Right lobe of liver (tissue), 6 donors: ENCODE results near the gene TCEANC2. TPM values are rescaled to one million over a fixed set of nuclear protein-coding genes. Genes with fewer than 3 reads are reported as not detected.

ENCODE experiments used
- ATAC-seq, 4 donors: fragments of 200-7000 bp; cut with Tn5 transposase; one replicate each; pipeline ENCODE4 v1.9.1; 2020; ENCODE audit warnings: mild to moderate bottlenecking in 4 of 4, moderate library complexity in 4 of 4
- DNase-seq, 3 donors: peaks; one replicate each; pipeline ENCODE4 v3.0.0-alpha.2; 2020
- H3K27ac ChIP-seq, 3 donors: fragments of 200-600 bp; one replicate each; pipeline ENCODE4 v1.8.0; 2022
- H3K27me3 ChIP-seq, 2 donors: fragments of 200-600 bp; one replicate each; pipeline ENCODE4 v1.8.0; 2022
- H3K36me3 ChIP-seq, 4 donors: fragments of 200-600 bp; sonication (generic) in 1 of 4; one replicate each; pipeline versions ENCODE4 v1.5.1 to v1.8.0; 2017 to 2022; ENCODE audit warnings: control low read depth in 1 of 4
- H3K4me1 ChIP-seq, 4 donors: fragments of 200-600 bp; sonication (generic) in 1 of 4; one replicate each; pipeline versions ENCODE4 v1.5.1 to v1.8.0; 2017 to 2022; ENCODE audit warnings: control low read depth in 1 of 4
- H3K4me3 ChIP-seq, 3 donors: fragments of 200-600 bp; one replicate each; pipeline ENCODE4 v1.8.0; 2022
- H3K9me3 ChIP-seq, 4 donors: fragments of 200-600 bp; sonication (generic) in 1 of 4; one replicate each; pipeline versions ENCODE4 v1.5.1 to v1.8.0; 2017 to 2022; ENCODE audit warnings: control low read depth in 1 of 4
- POLR2A ChIP-seq: fragments of 450-650 bp; IDR thresholded peaks from one replicate; pipeline ENCODE4 v1.6.1; 2017; ENCODE audit warnings: antibody characterized with exemption, mild to moderate bottlenecking
- WGBS: methylation state at CpG from one replicate; pipeline ENCODE4 v1.1.6; 2018; ENCODE audit warnings: low coverage, low lambda C conversion rate; ENCODE audit not compliant: insufficient coverage; ENCODE audit errors: missing lambda C conversion rate; 5-methylcytosine and 5-hydroxymethylcytosine counted together
- intact Hi-C, 2 donors: fragments of 100-400 bp; cut with DNase I; formaldehyde crosslinking; loops; one replicate each; pipeline versions ENCODE4 v1.11.2 to v1.14.1; 2022
- total RNA-seq, 6 experiments: library from RNA; depleted of rRNA in 2 of 6; stranded (reverse); fragments of >200 nt in 2 of 6; fragmentation: NEBNext Ultra II Directional in 3 of 6; extraction: Animal tissue kit (Norgen Biotek cat#: 25700) in 3 of 6; gene quantifications; one replicate each; pipeline versions ENCODE4 v1.1.0 to v1.2.4, GENCODE V29; 2016 to 2023
- TF ChIP-seq, protein P1 (sequence below), 4 donors: fragments of 200-600 bp in 3 of 4; fragments of 450-650 bp in 1 of 4; IDR thresholded peaks; one replicate each; pipeline versions ENCODE4 v1.5.1 to v1.8.0; 2016 to 2022; ENCODE audit warnings: antibody characterized with exemption in 4 of 4, mild to moderate bottlenecking in 2 of 4
- donor health status: DM: no; HTN: yes; CAD: no.
- donor health status: DM: no; HTN: no; CAD: no.
- donor health status: DM: no; HTN: no; CAD: no.
- donor health status: DM: no; HTN: yes; CAD: no.
- donor health status: DM: no; HTN: yes; CAD: no.

Gene TCEANC2
- total RNA-seq, 6 experiments from 2014 or later, result 1.2 to 2.9 (median 1.8) TPM

DNA sequence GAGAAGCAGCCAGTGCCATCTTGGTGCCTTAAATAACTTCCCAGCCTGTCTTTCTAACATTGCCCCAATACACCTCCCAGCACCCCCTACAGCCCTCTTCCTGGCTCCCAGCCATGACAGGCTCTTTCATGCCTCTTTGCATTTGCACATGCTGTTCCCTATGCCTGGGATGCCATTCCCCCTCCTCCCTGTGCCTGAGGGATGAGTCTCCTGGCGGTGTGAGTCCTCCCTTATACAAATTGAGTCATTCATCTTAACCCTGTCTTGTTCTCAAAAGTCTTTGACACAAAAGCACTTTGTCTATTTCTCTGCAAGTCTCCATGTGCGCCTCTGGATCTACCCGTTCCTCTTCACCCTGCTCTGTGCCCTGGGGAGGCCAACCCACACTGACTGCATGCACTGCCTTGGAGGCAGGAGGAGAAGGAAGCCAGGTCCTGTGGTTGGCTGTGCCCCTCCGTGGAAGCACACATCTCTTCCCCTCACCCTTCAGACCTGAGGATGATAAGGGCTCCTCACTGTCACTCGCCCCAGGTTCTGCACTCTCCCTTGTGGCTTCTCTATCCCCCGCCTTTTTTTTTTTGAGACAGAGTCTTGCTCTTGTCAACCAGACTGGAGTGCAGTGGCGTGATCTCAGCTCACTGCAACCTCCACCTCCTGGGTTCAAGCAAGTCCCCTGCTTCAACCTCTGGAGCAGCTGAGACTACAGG, 74.3 kb downstream of the TCEANC2 start:
- WGBS, result 69% methylated on average over 3 of the region's 7 CpGs
- no peak for ATAC-seq
- intact Hi-C loops, result loop anchor here in 1 of 2 donors (10.0 kb wide), 1 partner anchor 357 kb away; no protein-coding TSS in a partner anchor

DNA sequence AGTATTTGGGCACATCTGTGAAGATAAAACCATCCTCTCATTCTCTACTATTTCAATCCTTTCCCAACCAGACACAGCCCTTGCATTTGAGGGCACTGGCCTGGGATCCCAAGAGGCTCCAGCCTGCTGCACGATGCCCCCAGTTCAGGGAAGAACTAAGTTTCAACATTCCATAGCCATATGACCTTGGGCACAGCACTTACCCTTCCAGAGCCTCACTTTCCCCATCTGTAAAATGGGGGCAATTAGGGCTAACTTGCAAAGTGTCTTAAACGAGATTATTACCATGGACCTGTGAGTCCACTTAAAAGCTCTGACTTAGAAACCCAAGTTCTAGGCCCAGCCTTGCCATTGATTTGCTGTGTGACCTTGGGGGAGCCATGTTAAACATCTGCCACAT, 76.5 kb downstream of the TCEANC2 start:
- no peaks in the 10 kb centered on the region for H3K9me3 ChIP-seq
- ATAC-seq (no peak), DNase-seq (no peak)
- 67% methylated on average over 1 of the region's 2 CpGs for WGBS
- TF ChIP-seq, protein P1, sequence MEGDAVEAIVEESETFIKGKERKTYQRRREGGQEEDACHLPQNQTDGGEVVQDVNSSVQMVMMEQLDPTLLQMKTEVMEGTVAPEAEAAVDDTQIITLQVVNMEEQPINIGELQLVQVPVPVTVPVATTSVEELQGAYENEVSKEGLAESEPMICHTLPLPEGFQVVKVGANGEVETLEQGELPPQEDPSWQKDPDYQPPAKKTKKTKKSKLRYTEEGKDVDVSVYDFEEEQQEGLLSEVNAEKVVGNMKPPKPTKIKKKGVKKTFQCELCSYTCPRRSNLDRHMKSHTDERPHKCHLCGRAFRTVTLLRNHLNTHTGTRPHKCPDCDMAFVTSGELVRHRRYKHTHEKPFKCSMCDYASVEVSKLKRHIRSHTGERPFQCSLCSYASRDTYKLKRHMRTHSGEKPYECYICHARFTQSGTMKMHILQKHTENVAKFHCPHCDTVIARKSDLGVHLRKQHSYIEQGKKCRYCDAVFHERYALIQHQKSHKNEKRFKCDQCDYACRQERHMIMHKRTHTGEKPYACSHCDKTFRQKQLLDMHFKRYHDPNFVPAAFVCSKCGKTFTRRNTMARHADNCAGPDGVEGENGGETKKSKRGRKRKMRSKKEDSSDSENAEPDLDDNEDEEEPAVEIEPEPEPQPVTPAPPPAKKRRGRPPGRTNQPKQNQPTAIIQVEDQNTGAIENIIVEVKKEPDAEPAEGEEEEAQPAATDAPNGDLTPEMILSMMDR (IDR thresholded peaks at IDR 0.05), result no peak
- TF ChIP-seq POLR2A, result no peak
- no peaks in the 10 kb centered on the region for H3K36me3 ChIP-seq
- no peak overlapping the region for H3K27ac ChIP-seq
- intact Hi-C loops, result loop anchor here in 1 of 2 donors (10.0 kb wide), 1 partner anchor 355 kb away; no protein-coding TSS in a partner anchor
- no peaks in the 10 kb centered on the region for H3K4me1 ChIP-seq
- H3K27me3 ChIP-seq, result no peaks in the 10 kb centered on the region
- no peak overlapping the region for H3K4me3 ChIP-seq

More for the DNA sequence above, 74.3 kb downstream of the TCEANC2 start:
- no peaks in the 10 kb centered on the region for H3K4me1 ChIP-seq
- H3K4me3 ChIP-seq, result no peak overlapping the region
- no peak for DNase-seq
- no peaks in the 10 kb centered on the region for H3K9me3 ChIP-seq
- no peak overlapping the region for H3K27ac ChIP-seq
- no peaks in the 10 kb centered on the region for H3K36me3 ChIP-seq
- no peaks in the 10 kb centered on the region for H3K27me3 ChIP-seq
- TF ChIP-seq, protein P1 (IDR thresholded peaks at IDR 0.05), result no peak
- no peak for TF ChIP-seq POLR2A

DNA sequence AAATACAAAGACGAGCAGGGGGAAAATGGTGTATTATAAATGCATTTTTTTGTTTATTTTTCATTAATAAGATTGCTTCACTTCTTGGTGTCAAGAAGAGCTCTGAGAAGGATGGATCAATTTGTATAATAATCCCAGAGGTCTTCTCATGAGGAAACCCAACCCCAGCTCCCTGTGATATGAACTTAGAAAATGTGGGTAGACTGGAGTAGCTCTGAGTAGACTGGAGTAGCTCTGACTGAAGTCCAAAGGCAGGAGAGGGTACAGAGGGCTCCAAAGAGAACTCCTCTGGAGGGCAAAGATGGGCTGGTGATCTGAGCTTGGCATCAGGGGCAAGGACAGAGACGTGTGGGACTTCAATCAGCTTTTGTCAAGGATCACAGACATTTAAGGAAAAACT, 78.0 kb downstream of the TCEANC2 start:
- H3K27me3 ChIP-seq, result no peaks in the 10 kb centered on the region

DNA sequence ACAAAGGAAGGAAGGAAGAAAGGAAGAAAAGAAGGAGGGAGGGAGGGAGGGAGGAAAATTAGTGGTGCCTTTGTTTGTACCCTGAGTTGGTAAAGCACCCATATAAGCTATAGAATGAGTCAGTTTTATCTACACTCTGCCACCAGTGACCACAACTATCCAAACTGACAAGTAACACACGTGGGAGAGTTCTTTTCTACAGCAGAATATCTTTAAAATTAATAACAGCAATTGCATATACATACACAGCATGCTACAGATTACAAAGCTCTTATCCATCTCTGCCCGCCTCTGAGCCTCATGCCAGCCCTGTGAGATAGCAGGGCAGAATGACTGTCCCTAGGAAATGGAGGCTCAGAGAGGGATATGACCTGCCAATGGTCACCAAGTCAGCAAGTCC, 79.1 kb downstream of the TCEANC2 start:
- WGBS, result 20% methylated on average over 1 of the region's 2 CpGs
- DNase-seq, result no peak
- no peak overlapping the region for H3K4me3 ChIP-seq

More for the DNA sequence above, 78.0 kb downstream of the TCEANC2 start:
- ATAC-seq (no peak), DNase-seq (no peak)
- TF ChIP-seq, protein P1 (IDR thresholded peaks at IDR 0.05), result no peak
- TF ChIP-seq POLR2A, result no peak
- no peaks in the 10 kb centered on the region for H3K4me1 ChIP-seq
- no peaks in the 10 kb centered on the region for H3K36me3 ChIP-seq
- no peak overlapping the region for H3K27ac ChIP-seq
- WGBS, result 78% methylated on average over 2 of the region's 2 CpGs
- intact Hi-C loops, result no loop called here
- no peaks in the 10 kb centered on the region for H3K9me3 ChIP-seq
- no peak overlapping the region for H3K4me3 ChIP-seq

More for the DNA sequence above, 79.1 kb downstream of the TCEANC2 start:
- Histone ChIP-seq H3K27ac (no peak overlapping the region), H3K36me3 (no peaks in the 10 kb centered on the region), H3K27me3 (no peaks in the 10 kb centered on the region), H3K4me1 (no peaks in the 10 kb centered on the region), H3K9me3 (no peaks in the 10 kb centered on the region)
- no peak for TF ChIP-seq POLR2A
- TF ChIP-seq, protein P1 (IDR thresholded peaks at IDR 0.05), result no peak
- intact Hi-C loops, result no loop called here
- no peak for ATAC-seq
